GM12878 (cell line): ENCODE data around the gene IL1B. TPM values are rescaled to one million over a fixed set of nuclear protein-coding genes. Genes with fewer than 3 reads are reported as not detected.

Experiments
- ATAC-seq: fragments of 200-7000 bp; cut with Tn5 transposase; 3 replicates; pipeline ENCODE4 v1.9.1; 2020; ENCODE audit warnings: mild to moderate bottlenecking, moderate library complexity
- BruUV-seq: library from RNA; stranded (reverse); fragments of 400-500 nt; replicated peaks from 2 replicates; lab custom pipeline; 2021; lab: Mats Ljungman, UMichigan
- CTCF ChIA-PET: fragments of 300-600 bp; sonication (Branson Sonifier 250); formaldehyde crosslinking; extraction: SDS; loops from one replicate; lab custom pipeline; 2021; ENCODE audit warnings: inconsistent platforms; lab: Yijun Ruan, JAX
- POLR2A ChIA-PET: fragments of 350-600 bp; formaldehyde crosslinking; extraction: SDS; loops from one replicate; lab custom pipeline; 2021; ENCODE audit warnings: inconsistent platforms; lab: Charles Lee
- RAD21 ChIA-PET: fragments of 300-600 bp; sonication (Branson Sonifier 250); formaldehyde crosslinking; loops from one replicate; lab custom pipeline; 2023; ENCODE audit warnings: antibody characterized with exemption; ENCODE audit not compliant: unreplicated experiment; lab: Charles Lee
- SMC1A ChIA-PET: fragments of 300-600 bp; sonication (Branson Sonifier 250); formaldehyde crosslinking; loops from one replicate; lab custom pipeline; 2023; ENCODE audit not compliant: unreplicated experiment, uncharacterized antibody; lab: Charles Lee
- DNase-seq: peaks from one replicate; pipeline ENCODE4 v3.0.0-alpha.2; 2011; ENCODE audit warnings: low read depth, low spot score
- FAIRE-seq: peaks from 3 replicates; lab custom pipeline; 2011; peaks lifted over from hg19 to GRCh38; lab: Jason Lieb, UNC
- H2AFZ ChIP-seq: 2 replicates; pipeline ENCODE4 v1.6.0; 2011; ENCODE audit warnings: low read depth, low read length, control low read depth; ENCODE audit not compliant: control insufficient read depth
- H3K27ac ChIP-seq: 2 replicates; pipeline ENCODE4 v1.5.1; 2011; ENCODE audit warnings: control low read depth; ENCODE audit not compliant: control insufficient read depth, insufficient read depth
- H3K27me3 ChIP-seq, 2 experiments: replicated peaks in 1 of 2; 2 replicates each; pipeline versions ENCODE4 v1.6.0 to v1.6.1; 2011; ENCODE audit warnings: low read length in 1 of 2; ENCODE audit not compliant: control insufficient read depth in 2 of 2, insufficient read depth in 2 of 2
- H3K36me3 ChIP-seq, 2 experiments: 2 replicates each; pipeline ENCODE4 v1.5.1; 2011; ENCODE audit warnings: low read length in 1 of 2; ENCODE audit not compliant: control insufficient read depth in 2 of 2, insufficient read depth in 2 of 2
- H3K4me1 ChIP-seq: 2 replicates; pipeline ENCODE4 v1.6.1; 2011; ENCODE audit warnings: mild to moderate bottlenecking, low read length, moderate library complexity, mixed read lengths; ENCODE audit not compliant: control insufficient read depth, insufficient read depth
- H3K4me2 ChIP-seq: 2 replicates; pipeline ENCODE4 v1.6.0; 2011; ENCODE audit warnings: control low read depth; ENCODE audit not compliant: control insufficient read depth, insufficient read depth
- H3K4me3 ChIP-seq: fragments of 200-600 bp; sonication (generic); 2 replicates; pipeline ENCODE4 v1.5.1; 2016
- H3K79me2 ChIP-seq: 2 replicates; pipeline ENCODE4 v1.6.0; 2011; ENCODE audit warnings: low read length; ENCODE audit not compliant: control insufficient read depth, insufficient read depth
- H3K9ac ChIP-seq: 2 replicates; pipeline ENCODE4 v1.8.0; 2011; ENCODE audit warnings: low read length, control low read depth, mixed read lengths; ENCODE audit not compliant: control insufficient read depth, insufficient read depth
- H3K9me3 ChIP-seq: replicated peaks from 3 replicates; pipeline ENCODE4 v1.5.1; 2011; ENCODE audit warnings: mild to moderate bottlenecking, low read length; ENCODE audit not compliant: control insufficient read depth, insufficient read depth
- H4K20me1 ChIP-seq: 2 replicates; pipeline ENCODE4 v1.6.0; 2011; ENCODE audit not compliant: control insufficient read depth, insufficient read depth
- BACH1 ChIP-seq: fragments of 450-650 bp; IDR thresholded peaks from 2 replicates; pipeline ENCODE4 v1.6.1; 2017; ENCODE audit warnings: mild to moderate bottlenecking, borderline replicate concordance
- DPF2 ChIP-seq: fragments of 450-650 bp; IDR thresholded peaks from 2 replicates; pipeline ENCODE4 v1.6.1; 2017; ENCODE audit warnings: mild to moderate bottlenecking
- EED ChIP-seq: sonication (generic); IDR thresholded peaks from 2 replicates; pipeline ENCODE4 v1.6.1; 2016; ENCODE audit warnings: antibody characterized with exemption, low read depth
- EP300 ChIP-seq, 2 experiments: fragments of 150-350 bp in 1 of 2; IDR thresholded peaks; 2 replicates each; pipeline ENCODE4 v1.6.1; 2011 to 2012; ENCODE audit warnings: low read depth in 2 of 2, low read length in 2 of 2, borderline replicate concordance in 1 of 2, improper control_type of control experiment in 1 of 2, inconsistent platforms in 1 of 2; ENCODE audit not compliant: control insufficient read depth in 1 of 2
- IKZF1 ChIP-seq: fragments of 450-650 bp; conservative IDR thresholded peaks from 2 replicates; pipeline ENCODE4 v1.6.1; 2017; ENCODE audit warnings: antibody characterized with exemption, mild to moderate bottlenecking
- IKZF2 ChIP-seq, 2 experiments: fragments of 450-650 bp; IDR thresholded peaks; 2 replicates each; pipeline ENCODE4 v1.6.1; 2017; ENCODE audit warnings: mild to moderate bottlenecking in 2 of 2, moderate library complexity in 2 of 2
- JUNB ChIP-seq: IDR thresholded peaks from 2 replicates; pipeline ENCODE4 v1.6.1; 2016; ENCODE audit warnings: antibody characterized with exemption, mild to moderate bottlenecking
- NFYA ChIP-seq: IDR thresholded peaks from 2 replicates; pipeline ENCODE4 v1.6.1; 2011; ENCODE audit warnings: low read depth, mild to moderate bottlenecking, low read length, improper control_type of control experiment, borderline replicate concordance
- PAX5 ChIP-seq: IDR thresholded peaks from 2 replicates; pipeline ENCODE4 v1.6.1; 2011; ENCODE audit warnings: low read depth, low read length, borderline replicate concordance
- PKNOX1 ChIP-seq: fragments of 450-650 bp; IDR thresholded peaks from 2 replicates; pipeline ENCODE4 v1.6.1; 2016; ENCODE audit warnings: mild to moderate bottlenecking
- POLR2AphosphoS2 ChIP-seq: IDR thresholded peaks from 2 replicates; pipeline ENCODE4 v1.6.1; 2011; ENCODE audit warnings: low read depth, mild to moderate bottlenecking, low read length, improper control_type of control experiment, moderate library complexity
- SKIL ChIP-seq: fragments of 450-650 bp; IDR thresholded peaks from 2 replicates; pipeline ENCODE4 v1.6.1; 2017; ENCODE audit warnings: mild to moderate bottlenecking, low read depth, inconsistent platforms; ENCODE audit not compliant: poor library complexity, severe bottlenecking
- YY1 ChIP-seq: IDR thresholded peaks from 2 replicates; pipeline ENCODE4 v1.6.1; 2011; ENCODE audit warnings: low read depth, mild to moderate bottlenecking, low read length
- ZBTB33 ChIP-seq: fragments of 450-650 bp; IDR thresholded peaks from 2 replicates; pipeline ENCODE4 v1.6.1; 2017; ENCODE audit warnings: mild to moderate bottlenecking
- ZNF217 ChIP-seq: fragments of 450-650 bp; IDR thresholded peaks from 2 replicates; pipeline ENCODE4 v1.6.1; 2017; ENCODE audit warnings: antibody characterized with exemption, mild to moderate bottlenecking
- WGBS: methylation state at CpG from one replicate; pipeline ENCODE4 v1.1.6; 2016; ENCODE audit warnings: low lambda C conversion rate; ENCODE audit not compliant: insufficient replicate concordance, insufficient coverage; ENCODE audit errors: missing lambda C conversion rate; 5-methylcytosine and 5-hydroxymethylcytosine counted together
- in situ Hi-C: fragments of 300-500 bp; cut with MboI; formaldehyde crosslinking; loops from 9 replicates; pipeline ENCODE4 v1.14.3; 2018; ENCODE audit warnings: mixed read lengths
- intact Hi-C: fragments of 100-400 bp; cut with micrococcal nuclease; formaldehyde crosslinking; loops from one replicate; pipeline ENCODE4 v1.14.2; 2022; ENCODE audit not compliant: unreplicated experiment
- polyA plus RNA-seq, 11 experiments: library from polyadenylated mRNA; depleted of rRNA in 4 of 11; unstranded in 6 of 11; stranded (reverse) in 5 of 11; fragments of >200 nt; fragmentation: Nextera tagmentation in 4 of 11; fragmentation: Illumina TruSeq in 1 of 11; extraction: Ambion mirVana in 4 of 11; extraction: Trizol in 1 of 11; gene quantifications; 1 replicate in 1 of 11; 2 replicates in 10 of 11; pipeline versions ENCODE4 v1.2.1 to v1.2.3, GENCODE V29; 2011 to 2016; ENCODE audit warnings: inconsistent platforms in 2 of 11, missing spikeins in 2 of 11, low read depth in 1 of 11
- total RNA-seq, 4 experiments: library from RNA; depleted of rRNA in 3 of 4; stranded (reverse); fragments of >200 nt in 3 of 4; fragmentation: Illumina TruSeq in 1 of 4; extraction: Trizol in 1 of 4; gene quantifications; 2 replicates each; pipeline versions ENCODE4 v1.2.1 to v1.2.3, GENCODE V29; 2013 to 2021

IL1B gene
- total and polyA plus RNA-seq, 10 of the 15 experiments (the other 5 are each of a cell fraction or from before 2014, with no cell fraction given), result 0.20 to 1.6 (median 0.84) TPM

- peak; percentile 25; the same call in 1 of the 2 replicates for TF ChIP-seq PKNOX1
- TF ChIP-seq NFYA, result no peak
- TF ChIP-seq ZNF217, result no peak
- TF ChIP-seq DPF2, result no peak
- TF ChIP-seq IKZF2 (IDR thresholded peaks at IDR 0.05), result 0 out of 4 replicates have a peak, but pooled peaks of 1 of the 2 experiments have one; percentile 42
- TF ChIP-seq PAX5, result peak; percentile 16; the same call in 1 of the 2 replicates
Observed at GRCh38 chr2:112805542-112805941, 31.0 kb downstream of the IL1B start (continued).

GRCh38 chr2:112803691-112804521 lies 32.7 kb downstream of the IL1B start:
- peak; percentile 71 for ATAC-seq
- CTCF ChIA-PET, result interaction anchor here (0.6 to 2.4 kb wide), 5 partner anchors 25 to 137 kb away, joined by 3 to 8 read pairs (median 5); no protein-coding TSS in a partner anchor
- Histone ChIP-seq H3K36me3 (no peaks in the 10 kb centered on the region), H3K27me3 (no peaks in the 10 kb centered on the region), H3K79me2 (no peaks in the 10 kb centered on the region), H2AFZ (peak overlapping the region; percentile 70), H3K27ac (peak overlapping the region; percentile 43), H3K4me3 (no peak overlapping the region), H3K4me2 (0 out of 2 replicates have a peak overlapping the region, but pooled peaks have one; percentile 17), H3K9ac (no peak overlapping the region), H3K4me1 (peaks cover 19% of the 10 kb centered on the region), H3K9me3 (peaks cover 5% of the 10 kb centered on the region; the same call in 2 of the 3 replicates), H4K20me1 (no peaks in the 10 kb centered on the region)
- RAD21 ChIA-PET, result interaction anchor here (0.6 to 4.6 kb wide), 9 partner anchors 8 to 221 kb away, joined by 3 to 22 read pairs (median 4); no protein-coding TSS in a partner anchor
- FAIRE-seq, result no peak
- in situ Hi-C loops, result no loop called here
- SMC1A ChIA-PET, result interaction anchor here (0.9 to 3.7 kb wide), 15 partner anchors 8 to 96 kb away, joined by 3 to 33 read pairs (median 4); partner anchors contain the start of gene IL1A
- intact Hi-C loops, result loop anchor here (2.0 kb wide), 2 partner anchors 21 to 77 kb away; no protein-coding TSS in a partner anchor
- POLR2A ChIA-PET, result interaction anchor here (0.6 to 1.5 kb wide), 7 partner anchors 8 to 1763 kb away, joined by 3 to 7 read pairs (median 3); partner anchors contain the start of gene IL1A
- no peak for DNase-seq
- no TSS peak for BruUV-seq
- WGBS, result 28% methylated on average over 5 of the region's 5 CpGs
- TF ChIP-seq ZBTB33 (no peak), EED (peak; percentile 40; the same call in 1 of the 2 replicates), SKIL (peak; percentile 77), IKZF2 (IDR thresholded peaks at IDR 0.05) (peak; percentile 67 to 71; a peak in 3 of 4 replicates), POLR2AphosphoS2 (no peak), JUNB (peak; percentile 79), YY1 (no peak), EP300 (IDR thresholded peaks at IDR 0.05; ENCODE audit: borderline replicate concordance in 1 of 2, control insufficient read depth in 1 of 2, low read depth in 2 of 2, low read length in 2 of 2) (peak; percentile 47 to 69; a peak in 3 of 4 replicates), BACH1 (peak; percentile 39; the same call in 1 of the 2 replicates), IKZF1 (peak; percentile 60)
